ENCODE results near the gene ZNF146.
"Not testable (repeated sequence)": the region's sequence is repeated elsewhere in the genome, so short reads cannot be mapped to it uniquely, and the experiment has no call there.

The ZNF146 gene

GRCh38 chr19:36269295-36269694, 54.4 kb downstream of the ZNF146 start:
- not testable (repeated sequence) for DNase-seq (ENCODE audit: low read depth in 2 of 2)
